Measurements from ENCODE around the gene NRG2.

NRG2 gene

DNA sequence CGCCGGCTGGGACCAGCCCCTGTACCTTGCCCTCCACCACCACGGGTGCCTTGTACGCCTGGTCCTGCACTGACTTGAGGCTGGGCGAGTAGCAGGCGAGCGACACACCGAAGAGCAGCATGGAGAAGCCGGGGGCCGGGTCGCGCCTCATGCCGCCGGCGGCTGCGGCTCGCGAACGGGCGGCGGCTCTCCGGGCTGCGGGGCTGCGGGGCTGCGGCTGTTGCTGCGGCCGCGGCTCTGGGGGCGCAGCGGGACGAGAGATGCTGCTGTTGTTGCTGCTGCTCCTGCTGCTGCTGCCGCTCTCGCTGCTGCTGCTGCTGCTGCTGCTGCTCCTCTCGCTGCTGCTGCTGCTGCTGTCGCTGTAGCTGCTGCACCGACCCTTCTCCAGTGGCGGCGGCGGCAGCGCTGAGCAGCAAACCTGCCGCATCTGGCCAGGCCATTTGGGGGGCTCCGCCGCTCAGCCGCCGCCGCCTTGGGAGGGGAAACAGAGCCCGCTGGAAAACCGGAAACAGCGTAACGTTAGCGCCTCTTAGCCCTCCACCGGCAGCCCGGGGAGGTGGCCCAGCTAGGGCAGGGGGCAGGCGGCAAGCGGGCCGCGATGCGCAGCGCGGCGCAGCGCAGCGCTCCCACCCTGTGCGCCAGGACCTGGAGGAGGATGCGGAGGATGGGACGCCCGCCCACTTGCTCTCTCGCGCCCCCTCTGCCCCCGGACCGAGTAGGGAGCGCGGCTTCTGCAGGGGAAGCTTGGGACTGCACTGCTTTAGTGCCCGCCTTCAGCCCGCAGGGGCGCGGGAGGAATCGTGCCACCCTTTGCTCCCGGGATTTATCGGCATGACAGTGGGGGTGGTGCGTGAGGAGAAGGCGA is at the start of gene NRG2:
Gene NRG2 (minus strand): TSS at position 657 of the 865 bp plus-strand sequence.
- peak; percentile 42 for DNase-seq (ENCODE audit: low read depth)
- TF ChIP-seq CTCF (conservative IDR thresholded peaks at IDR 0.05; ENCODE audit: control insufficient read depth, insufficient read depth, low read depth, low read length) = no peak
- peak within 1 kb of the TSS; percentile 49 for H3K4me3 ChIP-seq (ENCODE audit: control insufficient read depth, low read depth, low read length)

- TF ChIP-seq CTCF (conservative IDR thresholded peaks at IDR 0.05; ENCODE audit: control insufficient read depth, insufficient read depth, low read depth, low read length) = no peak
- no peak for DNase-seq (ENCODE audit: low read depth)
- no peak overlapping the region for H3K4me3 ChIP-seq (ENCODE audit: control insufficient read depth, low read depth, low read length)
Measured at GRCh38 chr5:140090251-140090650, 47.2 kb upstream of the NRG2 start.

DNA sequence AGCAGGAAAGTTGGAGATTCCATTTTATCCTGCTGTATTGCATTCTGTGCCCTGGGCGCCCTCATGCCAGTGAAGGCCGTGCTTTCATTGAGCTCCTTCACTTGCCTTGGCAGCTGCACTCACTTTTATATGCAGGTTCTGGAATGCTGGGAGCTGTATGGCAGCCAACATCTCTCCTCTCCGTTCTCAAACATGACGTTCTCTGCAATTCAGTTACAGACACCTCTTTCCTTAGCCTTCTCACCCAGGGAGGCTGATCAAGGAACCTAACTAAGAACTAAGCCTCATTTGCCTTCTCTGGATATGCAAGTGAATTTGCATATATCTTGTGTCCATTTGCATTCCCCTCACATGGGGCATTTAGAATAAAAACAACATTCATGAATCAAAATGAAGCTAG is 41.4 kb upstream of the NRG2 start:
- TF ChIP-seq CTCF (conservative IDR thresholded peaks at IDR 0.05; ENCODE audit: control insufficient read depth, insufficient read depth, low read depth, low read length) = no peak
- no peak for DNase-seq (ENCODE audit: low read depth)
- no peak overlapping the region for H3K4me3 ChIP-seq (ENCODE audit: control insufficient read depth, low read depth, low read length)

DNA sequence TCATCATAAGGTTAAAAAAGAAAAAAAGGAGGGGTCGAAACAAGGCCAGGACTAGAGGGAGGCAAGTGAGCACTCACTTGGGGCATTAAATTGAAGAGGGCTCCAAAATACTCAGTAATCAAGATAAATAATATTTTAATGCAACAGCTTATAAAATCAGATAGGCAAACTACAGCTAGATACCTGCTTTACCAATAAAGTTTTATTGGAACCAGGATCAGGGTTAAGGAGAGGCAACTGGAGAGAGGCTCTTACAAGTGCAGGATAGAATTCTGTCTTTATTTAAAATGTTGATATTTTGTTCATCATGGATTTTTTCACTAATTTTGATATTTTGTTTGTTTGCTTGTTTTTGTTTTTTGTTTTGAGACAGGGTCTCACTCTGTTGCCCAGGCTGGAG is 40.6 kb upstream of the NRG2 start:
- no peak overlapping the region for H3K4me3 ChIP-seq (ENCODE audit: control insufficient read depth, low read depth, low read length)
- no peak for DNase-seq (ENCODE audit: low read depth)
- no peak for TF ChIP-seq CTCF (conservative IDR thresholded peaks at IDR 0.05; ENCODE audit: control insufficient read depth, insufficient read depth, low read depth, low read length)

GRCh38 chr5:140083120-140083519 is 40.0 kb upstream of the NRG2 start:
- H3K4me3 ChIP-seq (ENCODE audit: control insufficient read depth, low read depth, low read length) = no peak overlapping the region
- TF ChIP-seq CTCF (conservative IDR thresholded peaks at IDR 0.05; ENCODE audit: control insufficient read depth, insufficient read depth, low read depth, low read length) = no peak
- no peak for DNase-seq (ENCODE audit: low read depth)

DNA sequence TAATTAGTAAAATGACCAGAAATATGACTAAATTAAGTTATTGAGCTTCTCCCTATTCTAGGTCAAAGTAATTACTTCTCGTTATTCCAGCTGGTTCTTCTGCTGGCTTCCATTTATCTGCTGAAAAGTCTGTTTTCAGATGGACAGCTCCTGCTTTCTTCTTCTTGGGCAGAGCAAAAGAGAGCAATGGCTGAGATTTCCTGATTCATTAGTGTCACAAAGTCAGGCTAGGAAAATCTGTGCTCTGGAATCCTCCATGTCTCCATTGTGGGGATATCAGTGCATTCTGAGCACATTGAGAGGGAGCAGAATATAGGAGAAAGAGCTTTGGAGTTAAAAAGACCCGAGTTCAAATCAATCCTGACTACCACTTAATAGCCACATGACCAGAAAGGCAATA is 33.7 kb upstream of the NRG2 start:
- H3K4me3 ChIP-seq (ENCODE audit: control insufficient read depth, low read depth, low read length) = no peak overlapping the region
- no peak for TF ChIP-seq CTCF (conservative IDR thresholded peaks at IDR 0.05; ENCODE audit: control insufficient read depth, insufficient read depth, low read depth, low read length)
- DNase-seq (ENCODE audit: low read depth) = no peak

Measured in fibroblast of mammary gland (primary cell).